Measurements from ENCODE around the gene MTMR11. TPM values are rescaled to one million over a fixed set of nuclear protein-coding genes. Genes with fewer than 3 reads are reported as not detected.
A peak's percentile ranks its signal among the peaks of the same experiment; 100 is the strongest.
"Not testable (repeated sequence)": the region's sequence is repeated elsewhere in the genome, so short reads cannot be mapped to it uniquely, and the experiment has no call there.

The MTMR11 gene
- total RNA-seq, 1 experiment from 2014 or later, result 32.3 TPM

DNA sequence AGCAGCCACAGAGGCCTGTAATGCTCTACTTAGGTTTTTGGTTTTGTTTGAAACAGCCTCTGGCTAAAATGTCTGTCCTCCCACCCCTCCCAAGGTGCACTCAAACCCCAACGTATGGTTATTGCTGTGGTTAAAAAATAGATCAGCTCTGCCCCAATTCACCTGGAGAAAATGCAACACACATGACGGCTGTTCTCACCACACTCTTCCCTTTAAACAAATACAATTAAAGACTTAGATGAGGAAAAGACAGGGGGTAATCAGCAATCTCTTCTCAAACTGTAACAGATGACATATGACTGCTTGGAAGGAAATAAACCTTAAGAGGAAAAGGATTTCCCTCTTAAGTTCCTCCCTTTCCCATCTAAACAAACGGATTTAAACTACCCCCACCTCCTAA is 6.2 kb upstream of the MTMR11 start:
- BruUV-seq (replicated peaks), result no TSS peak
- DNase-seq, result no peak
- TF ChIP-seq, protein P1, sequence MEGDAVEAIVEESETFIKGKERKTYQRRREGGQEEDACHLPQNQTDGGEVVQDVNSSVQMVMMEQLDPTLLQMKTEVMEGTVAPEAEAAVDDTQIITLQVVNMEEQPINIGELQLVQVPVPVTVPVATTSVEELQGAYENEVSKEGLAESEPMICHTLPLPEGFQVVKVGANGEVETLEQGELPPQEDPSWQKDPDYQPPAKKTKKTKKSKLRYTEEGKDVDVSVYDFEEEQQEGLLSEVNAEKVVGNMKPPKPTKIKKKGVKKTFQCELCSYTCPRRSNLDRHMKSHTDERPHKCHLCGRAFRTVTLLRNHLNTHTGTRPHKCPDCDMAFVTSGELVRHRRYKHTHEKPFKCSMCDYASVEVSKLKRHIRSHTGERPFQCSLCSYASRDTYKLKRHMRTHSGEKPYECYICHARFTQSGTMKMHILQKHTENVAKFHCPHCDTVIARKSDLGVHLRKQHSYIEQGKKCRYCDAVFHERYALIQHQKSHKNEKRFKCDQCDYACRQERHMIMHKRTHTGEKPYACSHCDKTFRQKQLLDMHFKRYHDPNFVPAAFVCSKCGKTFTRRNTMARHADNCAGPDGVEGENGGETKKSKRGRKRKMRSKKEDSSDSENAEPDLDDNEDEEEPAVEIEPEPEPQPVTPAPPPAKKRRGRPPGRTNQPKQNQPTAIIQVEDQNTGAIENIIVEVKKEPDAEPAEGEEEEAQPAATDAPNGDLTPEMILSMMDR (IDR thresholded peaks at IDR 0.05; ENCODE audit: unreplicated experiment), result no peak
- no peaks in the 10 kb centered on the region for H3K27me3 Mint-ChIP-seq (ENCODE audit: unreplicated experiment)
- H3K27ac Mint-ChIP-seq (ENCODE audit: unreplicated experiment), result no peak overlapping the region
- H3K4me1 Mint-ChIP-seq (ENCODE audit: low read depth, unreplicated experiment), result peaks cover 27% of the 10 kb centered on the region
- no peaks in the 10 kb centered on the region for H3K9me3 Mint-ChIP-seq (ENCODE audit: low read depth, unreplicated experiment)
- H3K36me3 Mint-ChIP-seq (ENCODE audit: insufficient read depth, unreplicated experiment), result peaks cover 41% of the 10 kb centered on the region
- intact Hi-C loops (cut with micrococcal nuclease; ENCODE audit: unreplicated experiment), result no loop called here
- CTCF ChIA-PET, result no interaction called here
- no peak overlapping the region for H3K4me3 Mint-ChIP-seq (ENCODE audit: low read depth, unreplicated experiment)

GRCh38 chr1:149942207-149942606 is 5.5 kb upstream of the MTMR11 start:
- TF ChIP-seq, protein P1 (IDR thresholded peaks at IDR 0.05; ENCODE audit: unreplicated experiment), result no peak
- Mint-ChIP-seq H3K4me1 (ENCODE audit: low read depth, unreplicated experiment) (peaks cover 34% of the 10 kb centered on the region), H3K4me3 (ENCODE audit: low read depth, unreplicated experiment) (no peak overlapping the region), H3K27ac (ENCODE audit: unreplicated experiment) (no peak overlapping the region), H3K36me3 (ENCODE audit: insufficient read depth, unreplicated experiment) (peaks cover 41% of the 10 kb centered on the region), H3K27me3 (ENCODE audit: unreplicated experiment) (no peaks in the 10 kb centered on the region), H3K9me3 (ENCODE audit: low read depth, unreplicated experiment) (no peaks in the 10 kb centered on the region)
- intact Hi-C loops (cut with micrococcal nuclease; ENCODE audit: unreplicated experiment), result no loop called here
- no TSS peak for BruUV-seq (replicated peaks)
- CTCF ChIA-PET, result no interaction called here
- no peak for DNase-seq

- Mint-ChIP-seq H3K4me3 (ENCODE audit: low read depth, unreplicated experiment) (no peak overlapping the region), H3K4me1 (ENCODE audit: low read depth, unreplicated experiment) (peaks cover 50% of the 10 kb centered on the region), H3K9me3 (ENCODE audit: low read depth, unreplicated experiment) (no peaks in the 10 kb centered on the region), H3K27ac (ENCODE audit: unreplicated experiment) (peak overlapping the region; percentile 95), H3K36me3 (ENCODE audit: insufficient read depth, unreplicated experiment) (peaks cover 46% of the 10 kb centered on the region), H3K27me3 (ENCODE audit: unreplicated experiment) (no peaks in the 10 kb centered on the region)
- DNase-seq, result no peak
- no TSS peak for BruUV-seq (replicated peaks)
- CTCF ChIA-PET, result interaction anchor here (0.7 to 1.0 kb wide), 2 partner anchors 110 to 186 kb away, joined by 3 to 4 read pairs; no protein-coding TSS in a partner anchor
- intact Hi-C loops (cut with micrococcal nuclease; ENCODE audit: unreplicated experiment), result no loop called here
- TF ChIP-seq, protein P1 (IDR thresholded peaks at IDR 0.05; ENCODE audit: unreplicated experiment), result no peak
Measured at GRCh38 chr1:149940427-149940826, 3.7 kb upstream of the MTMR11 start.

DNA sequence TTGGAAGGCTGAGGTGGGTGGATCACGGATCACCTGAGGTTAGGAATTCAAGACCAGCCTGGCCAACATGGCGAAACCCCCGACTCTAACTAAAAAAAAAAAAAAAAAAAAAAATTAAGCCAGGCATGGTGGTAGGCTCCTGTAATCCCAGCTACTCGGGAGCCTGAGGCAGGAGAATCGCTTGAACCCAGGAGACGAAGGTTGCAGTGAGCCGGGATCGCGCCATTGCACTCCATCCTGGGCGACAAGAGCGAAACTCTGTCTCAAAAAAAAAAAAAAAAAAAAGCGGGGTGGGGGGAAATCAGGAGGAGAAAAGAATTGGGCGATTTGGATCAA is 2.0 kb upstream of the MTMR11 start:
- H3K9me3 Mint-ChIP-seq (ENCODE audit: low read depth, unreplicated experiment); intact Hi-C loops (cut with micrococcal nuclease; ENCODE audit: unreplicated experiment); BruUV-seq (replicated peaks); H3K27me3 Mint-ChIP-seq (ENCODE audit: unreplicated experiment); DNase-seq: not testable (repeated sequence)
- H3K4me1 Mint-ChIP-seq (ENCODE audit: low read depth, unreplicated experiment), result peaks cover 51% of the 10 kb centered on the region
- CTCF ChIA-PET, result interaction anchor here (0.6 to 1.5 kb wide), 5 partner anchors 39 to 248 kb away, joined by 3 to 4 read pairs (median 3); partner anchors contain the start of gene OTUD7B
- peaks cover 49% of the 10 kb centered on the region for H3K36me3 Mint-ChIP-seq (ENCODE audit: insufficient read depth, unreplicated experiment)
- H3K27ac Mint-ChIP-seq (ENCODE audit: unreplicated experiment), result peak overlapping the region; percentile 95
- peak overlapping the region; percentile 84 for H3K4me3 Mint-ChIP-seq (ENCODE audit: low read depth, unreplicated experiment)

DNA sequence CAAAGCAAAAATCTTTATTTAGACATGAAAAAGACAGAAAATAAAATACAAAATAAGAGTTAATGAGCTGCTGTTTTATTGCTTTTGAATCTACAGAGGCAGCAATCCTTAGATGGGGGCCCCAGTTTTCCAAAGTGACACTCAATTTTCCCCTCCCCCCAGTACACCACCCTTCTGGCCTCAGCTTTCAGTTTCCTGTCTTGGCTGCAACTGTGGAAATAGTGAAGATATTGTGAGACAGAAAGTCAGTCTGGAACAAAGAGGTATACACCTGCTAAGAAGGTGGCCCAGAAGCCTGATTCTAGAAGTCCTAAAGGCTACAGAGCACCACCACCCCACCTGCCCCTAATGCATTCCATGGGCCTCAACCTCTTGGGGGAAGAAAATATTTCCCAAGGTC is 1.1 kb upstream of the MTMR11 start:
- Mint-ChIP-seq H3K4me1 (ENCODE audit: low read depth, unreplicated experiment) (peaks cover 51% of the 10 kb centered on the region), H3K9me3 (ENCODE audit: low read depth, unreplicated experiment) (no peaks in the 10 kb centered on the region), H3K36me3 (ENCODE audit: insufficient read depth, unreplicated experiment) (peaks cover 49% of the 10 kb centered on the region), H3K27ac (ENCODE audit: unreplicated experiment) (peak overlapping the region; percentile 95), H3K27me3 (ENCODE audit: unreplicated experiment) (no peaks in the 10 kb centered on the region), H3K4me3 (ENCODE audit: low read depth, unreplicated experiment) (peak overlapping the region; percentile 84)
- intact Hi-C loops (cut with micrococcal nuclease; ENCODE audit: unreplicated experiment), result loop anchor here (2.0 kb wide), 1 partner anchor 49 kb away; no protein-coding TSS in a partner anchor
- no peak for DNase-seq
- TF ChIP-seq, protein P1 (IDR thresholded peaks at IDR 0.05; ENCODE audit: unreplicated experiment), result no peak
- CTCF ChIA-PET, result interaction anchor here (0.9 kb wide), 1 partner anchor 51 kb away, joined by 3 read pairs; a partner anchor contains a TSS
- TSS peak; percentile 94 for BruUV-seq (replicated peaks)
